Measurements from ENCODE around the gene DALRD3.

The DALRD3 gene

GRCh38 chr3:49016414-49017228 lies 1.8 kb downstream of the DALRD3 start:
- TF ChIP-seq CTCF (IDR thresholded peaks at IDR 0.05; ENCODE audit: low read depth, low read length, missing control alignments), result no peak
- Histone ChIP-seq H3K36me3 (replicated peaks) (peaks cover 45% of the 10 kb centered on the region), H3K27me3 (replicated peaks) (no peaks in the 10 kb centered on the region), H3K27ac (no peak overlapping the region), H3K4me3 (ENCODE audit: low read depth, low read length) (no peak overlapping the region)
- DNase-seq, result no peak
- in situ Hi-C loops (cut with HindIII; ENCODE audit: low pct_ligation_motif_present, low sequenced_read_pairs), result no loop called here

GRCh38 chr3:49015765-49016164 lies 2.6 kb downstream of the DALRD3 start:
- H3K4me3 ChIP-seq (ENCODE audit: low read depth, low read length), result no peak overlapping the region
- no peak for DNase-seq
- H3K36me3 ChIP-seq (replicated peaks), result peaks cover 47% of the 10 kb centered on the region
- H3K27me3 ChIP-seq (replicated peaks), result no peaks in the 10 kb centered on the region
- no peak overlapping the region for H3K27ac ChIP-seq
- no peak for TF ChIP-seq CTCF (IDR thresholded peaks at IDR 0.05; ENCODE audit: low read depth, low read length, missing control alignments)
- in situ Hi-C loops (cut with HindIII; ENCODE audit: low pct_ligation_motif_present, low sequenced_read_pairs), result no loop called here

- DNase-seq, result no peak
- H3K27me3 ChIP-seq (replicated peaks), result no peaks in the 10 kb centered on the region
- H3K36me3 ChIP-seq (replicated peaks), result peaks cover 47% of the 10 kb centered on the region
- in situ Hi-C loops (cut with HindIII; ENCODE audit: low pct_ligation_motif_present, low sequenced_read_pairs), result no loop called here
- no peak overlapping the region for H3K4me3 ChIP-seq (ENCODE audit: low read depth, low read length)
- H3K27ac ChIP-seq, result no peak overlapping the region
- TF ChIP-seq CTCF (IDR thresholded peaks at IDR 0.05; ENCODE audit: low read depth, low read length, missing control alignments), result no peak
Measured at GRCh38 chr3:49015072-49015471, 3.3 kb downstream of the DALRD3 start.

- TF ChIP-seq CTCF (IDR thresholded peaks at IDR 0.05; ENCODE audit: low read depth, low read length, missing control alignments), result peak; percentile 86
- no peak for DNase-seq
- H3K27ac ChIP-seq, result no peak overlapping the region
- in situ Hi-C loops (cut with HindIII; ENCODE audit: low pct_ligation_motif_present, low sequenced_read_pairs), result no loop called here
- no peaks in the 10 kb centered on the region for H3K27me3 ChIP-seq (replicated peaks)
- H3K36me3 ChIP-seq (replicated peaks), result peaks cover 47% of the 10 kb centered on the region
- H3K4me3 ChIP-seq (ENCODE audit: low read depth, low read length), result no peak overlapping the region
Measured at GRCh38 chr3:49013738-49014660, 4.4 kb downstream of the DALRD3 start.

GRCh38 chr3:49013113-49013737 lies 5.2 kb downstream of the DALRD3 start:
- H3K27ac ChIP-seq, result no peak overlapping the region
- TF ChIP-seq CTCF (IDR thresholded peaks at IDR 0.05; ENCODE audit: low read depth, low read length, missing control alignments), result no peak
- H3K36me3 ChIP-seq (replicated peaks), result peaks cover 47% of the 10 kb centered on the region
- in situ Hi-C loops (cut with HindIII; ENCODE audit: low pct_ligation_motif_present, low sequenced_read_pairs), result no loop called here
- no peak overlapping the region for H3K4me3 ChIP-seq (ENCODE audit: low read depth, low read length)
- DNase-seq, result no peak
- H3K27me3 ChIP-seq (replicated peaks), result no peaks in the 10 kb centered on the region

All from brain microvascular endothelial cell (primary cell).